Left kidney (tissue), 8 donors: ENCODE results near the gene SLC2A10. TPM values are rescaled to one million over a fixed set of nuclear protein-coding genes. Genes with fewer than 3 reads are reported as not detected.
"Not testable (repeated sequence)": the region's sequence is repeated elsewhere in the genome, so short reads cannot be mapped to it uniquely, and the experiment has no call there.

Experiments
- DNase-seq: peaks from one replicate; pipeline ENCODE4 v3.0.0-alpha.2; 2013
- long read RNA-seq, 8 donors: transcript quantifications; one replicate each; lab custom pipeline, GENCODE V29; 2026
- polyA plus RNA-seq: library from polyadenylated mRNA; unstranded; fragments of 120-200 nt; gene quantifications from one replicate; pipeline ENCODE4 v1.2.1, GENCODE V29; 2013; ENCODE audit not compliant: insufficient read length

The SLC2A10 gene
- polyA plus RNA-seq: 16.6 TPM
- long read RNA-seq, donor 1, full-length matches to known transcripts: 6 of 25 reads
- long read RNA-seq, donor 1, partial matches to known transcripts: 19 of 25 reads
- long read RNA-seq, donor 1, other reads (novel, unspliced or antisense): 0 of 25 reads
- long read RNA-seq, donor 2, full-length matches to known transcripts: 3 of 3 reads
- long read RNA-seq, donor 2, partial matches to known transcripts: 0 of 3 reads
- long read RNA-seq, donor 2, other reads (novel, unspliced or antisense): 0 of 3 reads
- long read RNA-seq, donor 3, full-length matches to known transcripts: 2 of 2 reads
- long read RNA-seq, donor 3, partial matches to known transcripts: 0 of 2 reads
- long read RNA-seq, donor 3, other reads (novel, unspliced or antisense): 0 of 2 reads
- long read RNA-seq, donor 4: 0 reads
- long read RNA-seq, donor 5, full-length matches to known transcripts: 2 of 2 reads
- long read RNA-seq, donor 5, partial matches to known transcripts: 0 of 2 reads
- long read RNA-seq, donor 5, other reads (novel, unspliced or antisense): 0 of 2 reads
- long read RNA-seq, donor 6, full-length matches to known transcripts: 3 of 3 reads
- long read RNA-seq, donor 6, partial matches to known transcripts: 0 of 3 reads
- long read RNA-seq, donor 6, other reads (novel, unspliced or antisense): 0 of 3 reads
- long read RNA-seq, donor 7, full-length matches to known transcripts: 7 of 7 reads
- long read RNA-seq, donor 7, partial matches to known transcripts: 0 of 7 reads
- long read RNA-seq, donor 7, other reads (novel, unspliced or antisense): 0 of 7 reads
- long read RNA-seq, donor 8, full-length matches to known transcripts: 1 of 1 reads
- long read RNA-seq, donor 8, partial matches to known transcripts: 0 of 1 reads
- long read RNA-seq, donor 8, other reads (novel, unspliced or antisense): 0 of 1 reads

DNA sequence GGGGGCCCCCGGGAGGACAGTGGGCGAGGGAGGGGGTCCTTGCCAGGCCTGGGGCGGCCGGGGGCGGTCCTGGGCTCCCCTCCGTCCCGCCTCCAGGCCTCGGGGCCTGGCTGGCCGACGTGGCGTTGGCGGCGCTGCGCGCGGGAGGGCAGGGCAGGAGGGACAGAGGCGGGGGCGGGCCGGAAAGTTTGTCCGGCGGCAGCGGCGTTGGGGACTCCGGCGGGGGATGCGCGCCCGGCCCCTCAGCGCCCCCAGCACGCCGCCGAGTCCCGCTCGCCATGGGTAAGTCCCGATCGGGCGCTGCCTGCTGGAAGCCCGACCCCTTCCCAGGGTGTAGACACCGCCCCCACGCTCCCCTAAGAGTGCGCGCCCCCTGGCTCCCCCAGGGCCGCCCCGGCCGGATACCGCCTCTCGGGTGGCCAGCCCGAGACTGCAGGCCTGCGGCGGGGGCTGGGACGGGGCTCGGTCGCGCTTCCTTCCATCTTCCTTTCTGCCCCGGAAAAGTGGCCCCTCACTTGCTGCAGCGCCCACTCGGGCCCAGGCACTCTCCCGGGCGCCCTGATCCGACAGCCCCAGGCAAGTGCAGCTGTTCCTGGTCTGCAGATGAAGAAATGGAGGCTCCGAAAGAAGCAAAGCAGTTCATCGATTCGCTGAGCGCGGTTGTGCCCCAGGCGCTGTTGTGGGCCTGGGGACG, at the start of gene SLC2A10:
SLC2A10 (plus strand) TSS at position 191 of the 694 bp plus-strand sequence; CDS start at position 279, 88 bp downstream.
- DNase-seq: peak; percentile 59

DNA sequence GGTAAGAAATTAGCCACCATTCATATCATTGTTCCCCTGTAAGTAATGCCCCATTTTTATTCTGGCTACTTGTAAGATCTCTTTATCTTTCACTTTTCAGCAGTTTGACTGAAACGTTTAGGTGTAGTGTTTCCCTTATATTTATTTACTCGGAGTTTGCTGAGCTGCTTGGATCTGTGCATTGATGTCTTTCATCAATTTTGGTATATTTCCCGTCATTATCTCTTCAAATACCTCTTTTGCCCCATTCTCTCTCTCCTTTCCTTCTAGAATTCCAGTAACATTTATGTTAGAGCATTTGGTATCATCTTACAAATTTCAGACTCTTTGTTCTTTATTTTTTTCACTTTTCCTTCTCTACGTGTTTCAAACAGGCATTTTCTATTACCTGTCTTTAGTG, 49.0 kb upstream of the SLC2A10 start:
- no peak for DNase-seq

DNA sequence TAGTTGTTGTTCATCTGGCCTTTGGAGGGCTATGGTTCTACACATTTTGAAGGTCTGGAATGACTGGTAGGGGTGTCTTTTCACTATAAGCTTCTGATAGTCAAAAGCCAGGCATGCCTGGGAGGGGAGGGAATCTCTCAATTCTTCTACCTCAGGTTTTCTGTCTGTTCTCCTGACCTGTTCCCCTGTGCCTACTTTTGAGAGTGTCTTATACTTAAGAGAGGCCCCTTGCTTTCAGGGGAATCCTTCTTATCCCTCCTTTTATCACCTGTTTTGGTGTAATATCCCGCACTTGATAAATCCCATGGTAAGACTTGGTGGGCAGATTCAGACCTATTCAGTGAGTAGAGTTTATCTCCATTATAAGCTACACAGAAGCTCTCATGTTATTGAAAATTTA, 47.8 kb upstream of the SLC2A10 start:
- DNase-seq: no peak

DNA sequence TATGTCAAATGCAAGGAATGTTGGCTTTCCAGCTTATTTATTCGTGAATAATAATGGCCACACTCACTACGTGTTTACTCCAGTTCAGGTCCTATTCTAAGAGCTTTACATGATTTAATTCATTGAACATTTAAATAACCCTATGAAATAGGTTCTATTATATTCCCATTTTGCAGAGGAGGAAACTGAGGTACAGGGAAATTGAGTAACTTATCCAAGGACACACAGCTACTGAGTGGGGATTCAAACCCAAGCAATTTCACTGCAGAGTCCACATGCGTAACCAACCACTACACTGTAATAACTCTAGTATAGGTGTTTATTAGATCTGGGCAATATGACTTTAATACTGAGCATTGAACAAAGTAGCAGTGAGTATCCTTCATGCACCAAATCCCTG, 45.9 kb upstream of the SLC2A10 start:
- no peak for DNase-seq

DNA sequence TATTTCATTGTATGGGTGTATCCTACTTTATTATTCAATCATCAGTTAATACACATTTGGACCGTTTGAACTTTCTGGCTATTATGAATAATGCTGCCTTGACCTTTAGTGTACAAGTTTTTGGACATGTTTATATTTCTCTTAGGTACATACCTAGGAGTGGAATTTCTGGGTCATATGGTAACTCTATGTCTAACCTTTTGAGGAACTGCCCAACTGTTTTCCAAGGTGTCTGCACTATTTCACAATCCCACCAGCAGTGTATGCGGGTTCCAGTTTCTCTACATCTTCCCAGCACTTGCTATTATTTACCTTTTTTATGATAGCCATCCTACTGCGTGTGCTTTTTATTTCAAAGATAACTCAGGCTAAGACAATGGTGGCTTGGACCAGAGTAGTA, 43.8 kb upstream of the SLC2A10 start:
- no peak for DNase-seq

DNA sequence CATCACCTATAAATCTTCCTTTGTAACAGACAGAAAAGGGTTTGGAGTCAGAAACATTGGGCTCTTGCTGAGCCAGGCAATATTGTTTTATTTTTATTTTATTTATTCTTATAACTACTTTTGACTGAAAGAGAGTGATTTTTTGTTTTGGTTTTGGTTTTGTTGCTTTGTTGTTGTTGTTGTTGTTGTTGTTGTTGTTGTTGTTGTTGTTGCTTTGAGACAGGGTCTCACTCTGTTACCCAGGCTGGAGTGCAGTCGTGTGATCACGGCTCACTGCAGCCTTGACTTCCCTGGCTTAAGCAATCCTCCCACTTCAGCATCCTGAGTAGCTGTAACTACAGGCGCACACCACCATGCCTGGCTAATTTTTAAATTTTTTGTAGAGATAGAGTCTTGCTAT, 43.1 kb upstream of the SLC2A10 start:
- no peak for DNase-seq

DNA sequence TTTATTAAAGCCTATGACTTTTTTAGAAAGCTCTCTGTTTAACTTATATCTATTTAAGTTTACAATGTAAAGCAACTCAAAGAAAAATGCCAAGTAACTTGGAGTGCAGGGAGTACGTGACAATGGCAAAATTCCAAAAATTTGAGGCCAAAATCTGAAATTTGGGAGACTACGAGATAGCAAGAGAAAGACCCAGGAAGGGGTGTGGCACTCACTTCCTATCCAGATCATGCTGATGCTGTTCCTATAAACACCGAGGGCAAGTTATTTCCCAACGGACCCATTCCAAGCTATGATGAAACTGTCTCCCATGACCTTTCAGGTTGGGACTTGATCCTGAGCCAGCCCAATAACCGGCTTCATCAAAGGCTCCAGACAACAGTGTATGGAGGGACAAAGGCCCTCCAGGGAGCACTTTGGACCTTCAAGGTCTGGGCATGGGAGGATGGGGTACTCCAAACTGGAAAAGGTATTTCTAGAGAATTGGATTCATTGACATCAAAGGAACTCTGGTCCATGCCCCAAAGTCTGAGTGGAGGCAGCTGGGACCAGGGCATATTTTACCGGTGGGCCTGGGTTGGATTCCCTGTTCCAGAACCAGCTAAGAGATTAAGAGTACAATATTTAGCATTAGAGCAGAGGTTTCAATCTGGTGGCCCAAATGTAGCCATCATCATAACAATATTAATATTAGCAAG, 42.5 kb upstream of the SLC2A10 start:
- DNase-seq: no peak

DNA sequence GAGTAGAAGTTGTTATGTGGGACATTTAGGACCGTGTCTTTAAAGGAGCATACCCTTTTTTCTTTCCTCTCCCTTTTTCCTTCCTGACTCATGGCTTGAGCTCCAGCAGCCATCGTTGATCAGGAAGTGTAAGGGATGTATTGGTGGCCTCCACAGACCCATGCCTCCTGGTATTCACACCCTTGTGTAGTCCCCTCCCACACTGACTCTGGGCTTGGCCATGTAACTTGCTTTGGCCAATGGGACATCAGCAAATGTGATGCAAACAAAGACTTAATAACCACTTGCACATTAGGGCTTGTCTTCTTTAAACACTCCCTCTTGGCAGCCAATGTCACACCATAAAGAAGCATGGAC, 39.2 kb upstream of the SLC2A10 start:
- DNase-seq: no peak

DNA sequence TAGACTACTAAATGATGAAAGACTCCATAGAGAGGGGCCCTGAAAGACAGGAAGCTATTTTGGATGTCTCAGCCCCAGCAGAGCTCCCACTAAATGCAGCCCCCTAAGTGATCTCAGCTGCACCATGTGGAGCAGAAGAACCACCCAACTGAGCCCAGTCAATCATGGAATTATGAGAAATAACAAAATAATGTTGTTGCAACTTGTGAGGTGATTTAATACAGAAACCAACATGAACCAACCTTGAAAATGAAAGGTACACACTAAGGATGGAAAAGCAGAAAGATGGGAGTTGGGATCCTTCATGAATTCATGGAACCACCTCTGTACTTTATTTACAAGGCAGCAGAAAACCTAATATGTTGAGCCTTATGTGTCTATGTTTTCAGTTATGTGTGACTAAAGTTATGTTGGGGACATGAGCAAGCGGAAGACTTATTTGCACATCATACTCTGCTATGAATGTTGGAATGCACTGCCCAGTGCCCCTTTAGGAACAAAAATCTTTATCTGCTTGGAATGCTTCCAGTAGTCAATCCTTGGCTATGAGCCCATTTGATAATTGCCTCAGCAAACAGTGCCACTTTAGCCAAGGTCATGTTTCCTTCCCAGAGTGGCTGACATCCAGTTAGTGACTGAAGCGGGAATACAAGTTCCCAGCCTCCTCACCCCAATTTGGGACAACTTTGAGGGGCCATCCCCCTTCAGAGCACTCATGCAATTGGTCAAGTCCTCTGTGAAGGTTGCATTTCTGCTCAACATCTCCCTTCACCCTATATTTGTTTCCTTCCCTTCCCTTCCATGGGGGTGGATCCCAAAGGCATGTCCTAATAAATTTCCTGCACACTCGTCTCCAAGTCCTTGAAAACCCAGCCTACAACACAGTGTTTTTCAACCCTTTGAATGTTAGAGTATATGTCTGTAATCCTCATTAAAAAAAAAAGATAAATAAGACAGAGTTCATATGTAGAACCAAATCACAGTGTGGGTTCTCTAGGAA, 38.6 kb upstream of the SLC2A10 start:
- no peak for DNase-seq

DNA sequence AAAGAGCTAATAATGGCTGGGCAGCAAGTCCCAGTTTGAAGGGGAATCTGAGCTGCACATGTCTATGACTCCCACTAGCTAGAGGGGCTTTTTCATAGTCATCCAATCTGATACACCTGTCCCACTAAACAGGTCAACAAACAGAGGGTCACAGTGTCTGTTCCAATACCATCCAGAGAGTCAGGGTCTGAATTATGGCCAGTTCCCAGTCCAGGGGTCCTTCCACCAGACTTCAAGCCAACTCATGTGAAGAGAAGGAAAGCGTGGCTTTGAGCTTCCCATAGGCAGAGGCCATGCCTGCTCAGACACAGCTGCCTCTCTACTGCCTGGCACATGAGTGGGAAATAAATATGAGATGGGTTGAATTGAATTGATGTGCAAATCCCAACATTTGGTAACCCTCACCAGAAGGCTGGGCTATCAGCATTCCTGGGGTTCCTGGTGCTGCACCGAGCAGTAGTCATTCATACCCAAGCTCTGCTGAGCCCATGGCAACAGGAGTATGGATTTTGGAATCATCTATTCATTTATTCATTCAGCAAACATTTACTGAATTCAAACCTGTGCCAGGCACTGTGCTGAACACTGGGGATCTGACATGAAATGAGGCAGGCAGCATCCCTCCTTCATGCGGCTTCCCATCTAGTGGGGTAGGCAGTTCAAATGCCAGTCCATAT, 37.4 kb upstream of the SLC2A10 start:
- no peak for DNase-seq

DNA sequence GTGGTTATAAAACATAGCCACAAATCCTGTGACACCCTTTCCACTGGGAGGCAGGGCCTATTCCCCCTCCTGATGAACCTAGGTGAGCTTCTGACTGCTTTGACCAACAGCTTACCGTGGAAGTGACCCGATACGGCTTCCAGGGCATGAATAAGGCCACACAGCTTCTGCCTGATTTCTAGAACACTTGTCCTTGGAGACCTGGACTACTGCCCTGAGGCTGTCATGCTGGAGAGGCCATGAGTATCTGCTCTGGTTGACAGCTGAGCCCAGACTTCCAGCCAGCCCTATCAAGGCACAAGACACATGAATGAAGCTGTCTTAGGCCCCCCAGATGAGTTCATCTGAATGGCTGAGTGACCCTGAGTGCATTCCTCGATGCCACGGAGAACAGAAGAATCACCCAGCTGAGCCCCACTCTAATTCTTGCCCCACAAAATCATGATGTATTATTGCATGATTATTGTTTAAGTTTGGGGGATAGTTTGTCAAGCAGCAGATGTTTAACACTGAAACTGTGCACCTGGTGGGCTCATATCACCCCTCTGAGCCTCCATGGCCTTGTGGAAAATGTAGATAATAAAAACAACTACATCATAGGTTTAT, 36.8 kb upstream of the SLC2A10 start:
- no peak for DNase-seq

DNA sequence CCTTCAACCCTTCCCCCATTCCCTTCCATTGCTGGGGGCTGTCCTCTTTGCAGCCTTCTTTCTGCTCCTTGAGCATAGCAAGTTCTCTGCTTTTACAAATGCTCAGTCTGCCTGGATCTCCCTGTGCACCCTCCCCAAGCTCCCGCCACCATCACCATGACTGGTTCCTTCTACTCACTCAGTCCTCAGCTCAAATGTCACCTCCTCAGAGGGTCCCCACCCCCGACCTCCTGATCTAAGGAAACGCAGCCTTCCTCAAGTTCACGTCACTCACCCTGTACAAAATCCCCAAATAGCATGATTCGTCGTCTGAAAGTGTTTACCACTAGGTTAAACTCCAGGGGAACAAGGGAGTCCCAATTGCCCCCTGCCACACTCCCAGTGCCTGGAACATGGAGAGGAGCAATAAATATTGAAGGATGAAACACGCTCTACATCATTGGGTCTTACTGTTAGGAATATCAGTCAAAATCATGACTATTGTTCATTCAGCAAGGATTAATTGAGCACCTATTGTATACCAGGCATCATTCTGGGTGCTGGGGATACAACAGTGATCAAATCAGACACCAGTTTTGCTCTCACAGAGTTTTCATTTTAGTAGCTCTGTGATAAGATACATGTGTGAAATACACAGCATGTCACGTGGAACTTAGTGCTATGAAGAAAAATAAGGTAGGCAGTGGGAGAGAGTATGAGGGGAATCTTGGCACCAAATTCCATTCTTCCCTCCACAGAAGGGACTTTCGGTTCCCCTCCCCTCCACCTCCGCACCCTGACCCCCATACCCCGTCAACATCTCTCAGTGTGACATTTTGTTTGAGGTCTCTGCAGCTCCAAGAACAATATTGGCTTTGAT, 35.8 kb upstream of the SLC2A10 start:
- no peak for DNase-seq

DNA sequence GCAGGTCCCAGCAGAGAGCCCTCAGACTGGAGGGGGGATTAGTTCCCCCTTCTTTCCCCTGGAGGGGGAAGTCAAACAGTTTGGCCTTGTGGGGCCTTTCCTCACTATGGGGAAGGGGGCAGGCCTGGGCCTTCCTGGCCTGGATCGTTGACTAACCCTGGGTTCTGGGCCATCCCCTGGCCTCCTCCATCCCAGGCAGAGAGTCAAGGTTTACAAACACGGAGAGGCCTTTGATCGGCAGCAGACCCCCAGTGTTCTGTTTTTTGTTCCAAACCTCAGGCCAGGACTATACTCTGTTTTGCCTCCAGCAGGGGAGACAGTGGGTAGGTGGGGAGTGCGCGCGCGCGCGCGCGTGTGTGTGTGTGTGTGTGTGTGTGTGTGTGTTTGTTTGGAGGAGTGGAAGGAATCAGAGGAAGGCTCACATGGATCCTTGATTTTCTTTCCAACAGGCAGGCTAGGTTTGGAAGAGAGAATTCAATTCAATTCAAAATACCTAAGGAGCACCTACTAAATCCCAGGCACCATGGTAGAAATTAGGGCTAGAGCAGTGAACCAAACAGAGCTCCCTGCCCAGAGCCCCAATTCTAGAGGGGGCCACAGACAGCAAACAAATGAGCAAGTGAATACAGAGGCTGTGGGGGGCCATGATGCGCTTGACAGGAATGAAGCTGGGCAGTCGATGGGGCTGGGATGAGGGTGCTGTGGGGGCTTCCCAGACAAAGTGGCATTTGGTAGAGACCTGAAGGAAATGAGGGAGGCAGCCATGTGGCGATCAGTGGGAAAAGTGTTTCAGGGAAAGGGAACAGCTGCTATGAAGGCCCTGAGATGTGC, 35.0 kb upstream of the SLC2A10 start:
- DNase-seq: no peak

DNA sequence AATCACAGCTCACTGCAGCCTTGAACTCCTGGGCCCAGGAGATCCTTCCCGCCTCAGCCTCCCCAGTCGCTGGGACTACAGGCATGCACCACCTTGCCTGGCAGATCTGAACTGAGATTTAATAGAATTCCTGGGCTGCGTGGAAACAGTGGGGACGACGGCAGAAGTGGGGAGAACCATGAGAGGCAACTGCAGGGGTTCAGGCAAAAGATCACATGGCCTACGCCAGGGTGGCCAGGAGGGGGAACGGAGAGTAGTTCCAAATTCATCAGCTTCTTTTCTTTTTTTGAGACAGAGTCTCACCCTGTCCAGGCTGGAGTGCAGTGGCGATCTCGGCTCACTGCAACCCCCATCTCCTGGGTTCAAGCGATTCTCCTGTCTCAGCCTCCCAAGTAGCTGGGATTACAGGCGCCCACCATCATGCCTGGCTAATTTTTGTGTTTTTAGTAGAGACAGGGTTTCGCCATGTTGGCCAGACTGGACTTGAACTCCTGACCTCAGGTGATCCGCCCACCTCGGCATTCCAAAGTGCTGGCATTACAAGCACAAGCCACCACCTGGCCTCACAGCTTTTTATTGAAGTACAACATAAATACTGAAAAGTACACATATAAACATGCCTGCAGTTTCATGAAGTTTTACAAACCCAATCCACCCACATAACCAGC, 32.7 kb upstream of the SLC2A10 start:
- not testable (repeated sequence) for DNase-seq

DNA sequence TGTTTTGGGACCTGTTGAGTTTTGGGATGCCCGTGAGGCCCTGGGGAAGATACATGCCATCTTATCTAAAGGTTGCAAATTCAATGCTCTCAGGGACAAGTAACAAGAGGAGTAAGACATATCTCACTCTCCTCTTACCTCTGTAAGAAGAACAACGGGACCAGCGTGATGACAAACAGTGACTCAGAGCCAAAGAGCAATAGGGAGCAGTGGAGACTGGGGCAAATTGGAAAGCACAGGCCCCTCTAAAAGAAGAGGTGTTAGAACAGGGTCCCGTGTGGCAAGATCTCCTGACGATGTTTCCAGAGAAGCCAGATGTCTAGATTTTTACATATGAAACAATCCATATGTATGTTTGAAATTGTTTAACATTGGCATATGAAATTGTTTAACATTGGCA, 31.8 kb upstream of the SLC2A10 start:
- no peak for DNase-seq

DNA sequence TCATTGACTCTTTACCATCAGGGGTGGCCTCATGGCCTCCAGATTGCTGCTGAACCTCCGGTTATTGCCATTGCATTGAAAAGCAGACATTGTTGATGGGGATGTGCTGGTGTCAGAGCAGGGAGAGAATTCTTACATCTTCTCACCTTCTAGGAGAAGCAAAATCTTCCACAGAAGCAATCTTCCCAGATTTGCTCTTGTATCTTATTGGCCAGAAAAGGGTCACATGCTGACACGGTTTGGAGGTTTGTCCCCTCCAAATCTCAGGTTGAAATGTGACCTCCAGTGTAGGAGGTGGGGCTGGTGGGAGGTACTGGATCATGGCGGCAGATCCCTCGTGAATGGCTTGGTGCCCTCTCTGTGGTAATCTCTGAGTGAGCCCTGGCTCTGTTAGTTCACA, 30.9 kb upstream of the SLC2A10 start:
- no peak for DNase-seq

DNA sequence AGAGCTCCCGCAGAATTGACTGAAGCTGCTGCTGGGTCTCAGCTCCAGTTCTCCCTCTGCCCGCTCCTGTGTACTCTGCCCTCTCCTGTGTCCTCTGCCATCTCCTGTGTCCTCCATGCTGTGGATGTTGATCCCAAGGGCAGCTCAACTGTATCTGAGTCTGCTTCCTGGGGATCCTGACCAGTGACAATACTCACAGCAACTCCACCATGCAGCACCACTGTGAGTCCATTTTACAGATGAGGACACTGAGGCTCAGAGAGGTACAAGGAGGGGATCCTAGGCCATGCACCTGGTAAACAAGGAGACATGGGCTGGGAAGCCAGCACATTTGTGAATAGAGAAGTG, 28.8 kb upstream of the SLC2A10 start:
- no peak for DNase-seq
